C4-2B (cell line): ENCODE measurements around the gene EMC9.

Experiments
- ZFX ChIP-seq: fragments of 450-650 bp; IDR thresholded peaks from 2 replicates; pipeline ENCODE4 v1.6.1; 2017
- TF ChIP-seq, protein P1 (sequence below): fragments of 450-650 bp; conservative IDR thresholded peaks from 2 replicates; pipeline ENCODE4 v1.5.1; 2017; ENCODE audit warnings: mild to moderate bottlenecking

DNA sequence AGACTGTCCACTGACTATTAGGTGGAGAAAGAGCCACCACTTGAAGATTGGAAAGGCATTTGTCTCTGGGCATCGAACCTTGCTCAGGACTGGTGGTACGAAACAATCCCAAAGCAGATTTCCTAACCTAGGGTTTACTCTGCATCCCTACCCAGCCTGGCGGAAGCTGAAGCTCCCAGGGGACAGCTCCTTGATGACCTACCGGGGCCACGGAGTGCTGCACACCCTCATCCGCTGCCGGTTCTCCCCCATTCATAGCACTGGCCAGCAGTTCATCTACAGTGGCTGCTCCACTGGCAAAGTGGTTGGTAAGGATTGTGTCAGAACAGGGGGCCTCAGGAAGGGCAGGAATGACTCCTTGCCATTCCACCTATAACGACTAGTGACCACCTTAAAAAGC lies 20.2 kb downstream of the EMC9 start:
- TF ChIP-seq, protein P1, sequence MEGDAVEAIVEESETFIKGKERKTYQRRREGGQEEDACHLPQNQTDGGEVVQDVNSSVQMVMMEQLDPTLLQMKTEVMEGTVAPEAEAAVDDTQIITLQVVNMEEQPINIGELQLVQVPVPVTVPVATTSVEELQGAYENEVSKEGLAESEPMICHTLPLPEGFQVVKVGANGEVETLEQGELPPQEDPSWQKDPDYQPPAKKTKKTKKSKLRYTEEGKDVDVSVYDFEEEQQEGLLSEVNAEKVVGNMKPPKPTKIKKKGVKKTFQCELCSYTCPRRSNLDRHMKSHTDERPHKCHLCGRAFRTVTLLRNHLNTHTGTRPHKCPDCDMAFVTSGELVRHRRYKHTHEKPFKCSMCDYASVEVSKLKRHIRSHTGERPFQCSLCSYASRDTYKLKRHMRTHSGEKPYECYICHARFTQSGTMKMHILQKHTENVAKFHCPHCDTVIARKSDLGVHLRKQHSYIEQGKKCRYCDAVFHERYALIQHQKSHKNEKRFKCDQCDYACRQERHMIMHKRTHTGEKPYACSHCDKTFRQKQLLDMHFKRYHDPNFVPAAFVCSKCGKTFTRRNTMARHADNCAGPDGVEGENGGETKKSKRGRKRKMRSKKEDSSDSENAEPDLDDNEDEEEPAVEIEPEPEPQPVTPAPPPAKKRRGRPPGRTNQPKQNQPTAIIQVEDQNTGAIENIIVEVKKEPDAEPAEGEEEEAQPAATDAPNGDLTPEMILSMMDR: no peak
- no peak for TF ChIP-seq ZFX
